Stomach (tissue), 4 donors: ENCODE results near the gene TK2.

Experiments
- EP300 ChIP-seq: sonication (generic); formaldehyde crosslinking; IDR thresholded peaks from one replicate; pipeline ENCODE4 v1.6.1; 2017; ENCODE audit warnings: antibody characterized with exemption
- POLR2A ChIP-seq, 4 donors: fragments of 450-650 bp; IDR thresholded peaks; one replicate each; pipeline ENCODE4 v1.6.1; 2016; ENCODE audit warnings: antibody characterized with exemption in 4 of 4, control low read depth in 2 of 4, mild to moderate bottlenecking in 1 of 4, moderate library complexity in 1 of 4
- POLR2AphosphoS5 ChIP-seq, 3 donors: sonication (generic); formaldehyde crosslinking; IDR thresholded peaks; one replicate each; pipeline ENCODE4 v1.6.1; 2016; ENCODE audit warnings: antibody characterized with exemption in 3 of 3
- TF ChIP-seq, protein P1 (sequence below), 7 experiments: fragments of 450-650 bp in 4 of 7; fragments of 200-600 bp in 3 of 7; sonication (generic) in 3 of 7; IDR thresholded peaks; one replicate each; pipeline ENCODE4 v1.5.1; 2016 to 2019; ENCODE audit warnings: antibody characterized with exemption in 7 of 7, control low read depth in 2 of 7, mild to moderate bottlenecking in 1 of 7

DNA sequence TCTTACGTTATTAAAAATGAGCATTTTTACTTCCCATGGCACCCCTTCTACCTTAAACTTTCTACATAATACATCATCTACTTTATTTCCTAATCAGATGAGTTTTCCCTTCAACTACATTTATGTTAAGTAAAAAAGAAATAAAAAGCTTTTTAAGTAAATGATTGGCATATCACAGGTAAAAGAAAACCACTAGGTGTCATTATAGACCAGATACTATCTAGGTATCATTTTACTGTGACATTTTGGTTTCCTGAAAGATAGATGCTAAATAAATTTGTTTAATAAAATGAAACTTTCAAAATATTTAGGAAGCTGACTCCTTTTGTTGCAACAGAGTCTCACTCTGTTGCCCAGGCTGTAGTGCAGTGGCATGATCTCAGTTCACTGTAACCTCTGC, 12.5 kb upstream of the TK2 start:
- TF ChIP-seq, protein P1, sequence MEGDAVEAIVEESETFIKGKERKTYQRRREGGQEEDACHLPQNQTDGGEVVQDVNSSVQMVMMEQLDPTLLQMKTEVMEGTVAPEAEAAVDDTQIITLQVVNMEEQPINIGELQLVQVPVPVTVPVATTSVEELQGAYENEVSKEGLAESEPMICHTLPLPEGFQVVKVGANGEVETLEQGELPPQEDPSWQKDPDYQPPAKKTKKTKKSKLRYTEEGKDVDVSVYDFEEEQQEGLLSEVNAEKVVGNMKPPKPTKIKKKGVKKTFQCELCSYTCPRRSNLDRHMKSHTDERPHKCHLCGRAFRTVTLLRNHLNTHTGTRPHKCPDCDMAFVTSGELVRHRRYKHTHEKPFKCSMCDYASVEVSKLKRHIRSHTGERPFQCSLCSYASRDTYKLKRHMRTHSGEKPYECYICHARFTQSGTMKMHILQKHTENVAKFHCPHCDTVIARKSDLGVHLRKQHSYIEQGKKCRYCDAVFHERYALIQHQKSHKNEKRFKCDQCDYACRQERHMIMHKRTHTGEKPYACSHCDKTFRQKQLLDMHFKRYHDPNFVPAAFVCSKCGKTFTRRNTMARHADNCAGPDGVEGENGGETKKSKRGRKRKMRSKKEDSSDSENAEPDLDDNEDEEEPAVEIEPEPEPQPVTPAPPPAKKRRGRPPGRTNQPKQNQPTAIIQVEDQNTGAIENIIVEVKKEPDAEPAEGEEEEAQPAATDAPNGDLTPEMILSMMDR (IDR thresholded peaks at IDR 0.05): no peak
- TF ChIP-seq EP300 (no peak), POLR2A (IDR thresholded peaks at IDR 0.05) (no peak), POLR2AphosphoS5 (IDR thresholded peaks at IDR 0.05) (no peak)
